HG03196 (cell line): ENCODE measurements around the gene ZBTB4.

Experiments used
- ATAC-seq: cut with Tn5 transposase; IDR thresholded peaks from one replicate; pipeline ENCODE4 v1.9.1; 2021; ENCODE audit not compliant: unreplicated experiment

ZBTB4 gene

DNA sequence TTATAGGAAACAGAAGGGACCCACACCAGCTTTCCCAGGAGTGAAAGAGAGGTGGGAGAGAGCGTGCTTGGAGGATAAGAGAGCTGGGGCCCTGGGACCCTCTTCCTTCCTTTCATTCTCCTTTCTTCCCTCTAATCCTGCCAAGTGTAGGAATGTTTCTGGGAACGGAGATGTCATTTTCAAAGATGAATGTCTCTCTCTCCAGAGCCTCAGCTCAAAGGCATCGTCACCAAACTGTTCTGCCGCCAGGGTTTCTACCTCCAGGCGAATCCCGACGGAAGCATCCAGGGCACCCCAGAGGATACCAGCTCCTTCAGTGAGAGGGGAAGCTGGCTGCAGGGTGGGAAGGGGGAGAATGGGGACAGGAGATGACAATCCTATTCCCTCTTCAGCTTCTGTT lies 38.2 kb downstream of the ZBTB4 start:
- ATAC-seq, result no peak

DNA sequence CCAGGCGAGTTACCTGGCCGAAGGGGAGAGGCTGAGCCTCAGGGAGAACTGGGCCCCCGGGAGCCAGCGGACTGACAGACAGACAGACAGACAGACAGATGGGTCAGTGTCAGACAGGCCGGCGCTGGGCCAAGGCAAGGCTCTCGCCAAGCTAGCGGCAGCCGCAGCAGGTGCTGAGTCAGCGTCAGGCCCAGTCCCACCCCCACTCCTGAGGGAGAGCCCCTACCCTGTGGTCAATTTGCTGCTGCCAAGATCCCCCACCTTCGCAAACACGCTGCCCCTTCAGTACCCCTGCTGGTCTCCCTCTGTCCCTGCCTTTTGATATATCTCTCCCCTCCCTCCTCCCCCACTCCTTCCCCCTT lies 38.6 kb downstream of the ZBTB4 start:
- ATAC-seq, result no peak

DNA sequence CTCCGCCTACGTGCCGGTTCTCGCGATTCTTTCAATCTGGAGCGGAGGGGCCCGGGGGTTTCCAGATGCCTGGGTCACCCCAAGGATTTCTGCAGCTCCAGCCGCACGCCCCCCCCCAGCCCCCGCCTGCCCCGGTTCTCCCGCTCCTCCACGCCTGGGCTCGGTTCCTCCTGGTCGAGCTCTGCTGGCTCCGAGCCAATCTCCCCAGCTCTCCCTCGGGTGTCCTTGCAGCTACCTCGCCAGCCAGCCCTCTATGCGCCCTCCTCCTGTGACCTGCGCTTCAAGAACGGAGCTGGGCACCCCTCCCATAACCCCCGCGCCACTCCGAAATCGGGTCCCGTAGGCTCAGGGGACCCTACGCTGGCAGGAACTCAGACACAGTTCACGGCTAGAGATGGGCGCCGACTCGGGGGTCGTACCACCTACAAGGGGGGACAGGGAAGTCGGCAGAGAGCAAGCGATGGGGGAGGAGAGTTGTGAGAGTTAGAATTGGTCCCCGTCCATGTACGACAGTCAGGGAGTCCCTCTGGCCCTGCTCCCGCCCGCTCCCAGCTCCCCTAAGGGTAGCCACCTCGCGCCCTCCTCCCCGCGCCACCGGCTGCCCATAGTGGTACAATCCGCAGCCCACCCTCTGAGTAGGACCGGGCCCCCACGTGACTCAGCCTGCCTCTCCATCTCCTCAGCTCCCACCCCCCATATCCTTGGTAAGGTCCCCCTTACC lies 39.2 kb downstream of the ZBTB4 start:
- ATAC-seq, result no peak

DNA sequence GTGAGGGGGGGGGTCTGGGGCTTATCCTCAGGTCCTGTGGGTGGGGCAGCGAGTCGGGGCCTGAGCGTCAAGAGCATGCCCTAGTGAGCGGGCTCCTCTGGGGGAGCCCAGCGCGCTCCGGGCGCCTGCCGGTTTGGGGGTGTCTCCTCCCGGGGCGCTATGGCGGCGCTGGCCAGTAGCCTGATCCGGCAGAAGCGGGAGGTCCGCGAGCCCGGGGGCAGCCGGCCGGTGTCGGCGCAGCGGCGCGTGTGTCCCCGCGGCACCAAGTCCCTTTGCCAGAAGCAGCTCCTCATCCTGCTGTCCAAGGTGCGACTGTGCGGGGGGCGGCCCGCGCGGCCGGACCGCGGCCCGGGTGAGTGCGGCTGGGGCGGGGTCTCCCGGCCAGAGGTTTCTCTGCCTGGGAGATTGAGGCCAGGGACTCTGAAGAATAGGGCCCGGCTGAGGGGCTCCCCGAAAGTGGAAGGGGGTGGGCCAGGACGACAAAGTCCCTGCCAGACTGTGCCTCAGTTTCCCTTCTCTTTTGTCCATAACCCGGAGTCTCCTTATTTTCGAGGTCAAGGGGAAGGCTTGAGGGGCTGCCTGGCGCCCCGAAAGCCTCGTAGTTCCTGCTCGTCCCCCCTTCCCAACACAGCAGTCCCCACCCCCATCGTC lies 39.8 kb downstream of the ZBTB4 start, which contains the start of gene FGF11:
Gene FGF11 (plus strand): TSS at position 51 of the 651 bp plus-strand sequence. CDS start 109 bp downstream, at position 160.
- ATAC-seq, result no peak

DNA sequence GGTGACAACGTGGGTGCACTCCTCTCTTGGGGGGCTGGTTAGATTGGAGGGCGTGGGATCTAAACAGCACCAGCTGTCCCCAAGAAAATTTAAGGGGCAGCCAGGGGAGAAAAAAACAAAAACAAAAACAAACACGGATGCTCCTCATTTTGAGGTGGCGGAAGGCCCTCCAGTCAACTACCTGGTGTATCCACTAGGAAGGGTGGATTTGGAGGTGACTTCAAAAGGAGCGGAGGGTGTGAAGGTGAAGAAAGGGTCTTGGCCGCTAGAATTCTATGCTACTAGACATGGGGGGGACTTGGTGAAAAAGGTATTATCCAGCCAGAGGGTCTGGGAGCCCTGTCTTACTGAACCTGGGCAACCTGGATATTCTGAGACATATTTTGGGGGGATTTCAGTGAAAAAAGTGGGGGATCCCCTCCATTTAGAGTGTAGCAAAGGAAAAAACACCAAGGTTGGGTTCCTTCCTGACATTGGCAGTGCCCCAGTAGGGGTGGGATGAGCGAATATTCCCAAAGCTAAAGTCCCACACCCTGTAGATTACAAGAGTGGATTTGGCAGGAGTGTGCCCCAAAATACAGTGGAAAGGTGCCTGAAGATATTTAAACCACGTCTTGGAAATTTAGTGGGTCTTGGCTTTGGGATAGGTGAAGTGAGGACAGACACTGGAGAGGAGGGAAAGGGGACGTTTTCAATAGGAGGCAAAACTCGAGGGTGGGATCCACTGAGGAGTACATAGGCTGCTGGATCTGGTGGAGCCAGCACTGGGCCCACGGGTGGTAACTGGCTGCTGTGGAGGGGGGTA lies 40.6 kb downstream of the ZBTB4 start:
- ATAC-seq, result no peak

DNA sequence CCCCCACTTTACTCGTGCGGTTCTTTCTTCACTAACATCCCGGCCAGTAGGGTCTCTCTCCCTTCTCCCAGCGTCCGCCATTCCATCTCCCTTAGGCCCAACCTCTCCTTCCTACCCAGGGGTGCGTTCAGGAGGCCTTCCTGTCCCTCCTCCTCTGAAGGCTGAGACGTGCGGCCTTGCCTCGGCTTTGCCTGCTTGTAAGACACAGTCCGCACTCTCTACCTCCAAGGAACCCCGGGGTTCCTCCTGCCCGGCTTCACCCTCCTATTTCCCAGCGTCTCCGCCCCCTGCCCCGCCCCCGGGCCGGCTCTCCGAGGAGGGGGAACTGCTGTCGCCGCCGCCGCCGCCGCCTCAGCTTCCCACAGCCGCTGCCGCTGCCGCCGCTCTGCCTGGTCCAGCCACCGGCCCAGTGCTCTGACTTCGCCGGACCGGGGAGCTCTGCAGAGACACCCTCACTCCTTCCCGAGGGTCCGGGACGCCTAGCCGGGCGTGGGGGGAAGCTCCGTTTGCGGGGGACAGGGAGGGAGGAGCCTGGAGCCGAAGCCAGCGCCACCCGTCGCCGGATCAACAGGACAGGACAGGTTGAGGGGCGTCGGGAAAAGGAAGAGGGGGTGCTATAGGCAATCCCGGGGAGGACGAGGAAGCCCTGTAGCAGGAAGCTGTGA lies 41.3 kb downstream of the ZBTB4 start:
- ATAC-seq, result no peak

DNA sequence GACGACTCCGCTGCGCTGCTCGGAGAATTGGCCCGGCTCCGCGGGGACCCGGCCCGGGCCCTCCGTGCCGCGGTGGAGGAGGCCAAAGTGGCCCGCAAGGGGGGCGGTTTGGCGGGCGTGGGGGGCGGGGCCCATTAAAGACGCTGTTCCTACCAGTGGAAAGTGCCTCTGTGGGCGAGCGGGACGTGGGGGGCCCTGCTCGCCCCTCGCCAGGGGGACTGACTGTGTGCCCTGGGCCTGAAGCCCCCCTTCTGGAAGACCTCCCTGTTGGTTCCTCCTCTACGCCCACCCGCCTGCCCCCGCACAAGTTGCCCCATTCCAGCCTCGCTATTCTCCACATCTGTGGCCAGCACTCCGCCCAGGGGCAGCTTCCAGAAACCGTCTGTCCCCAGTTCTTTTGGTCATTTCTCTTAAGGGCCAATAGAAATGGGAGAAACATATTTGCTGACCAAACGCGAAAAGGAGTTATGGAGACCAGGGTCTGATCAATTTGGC lies 42.0 kb downstream of the ZBTB4 start:
- no peak for ATAC-seq

DNA sequence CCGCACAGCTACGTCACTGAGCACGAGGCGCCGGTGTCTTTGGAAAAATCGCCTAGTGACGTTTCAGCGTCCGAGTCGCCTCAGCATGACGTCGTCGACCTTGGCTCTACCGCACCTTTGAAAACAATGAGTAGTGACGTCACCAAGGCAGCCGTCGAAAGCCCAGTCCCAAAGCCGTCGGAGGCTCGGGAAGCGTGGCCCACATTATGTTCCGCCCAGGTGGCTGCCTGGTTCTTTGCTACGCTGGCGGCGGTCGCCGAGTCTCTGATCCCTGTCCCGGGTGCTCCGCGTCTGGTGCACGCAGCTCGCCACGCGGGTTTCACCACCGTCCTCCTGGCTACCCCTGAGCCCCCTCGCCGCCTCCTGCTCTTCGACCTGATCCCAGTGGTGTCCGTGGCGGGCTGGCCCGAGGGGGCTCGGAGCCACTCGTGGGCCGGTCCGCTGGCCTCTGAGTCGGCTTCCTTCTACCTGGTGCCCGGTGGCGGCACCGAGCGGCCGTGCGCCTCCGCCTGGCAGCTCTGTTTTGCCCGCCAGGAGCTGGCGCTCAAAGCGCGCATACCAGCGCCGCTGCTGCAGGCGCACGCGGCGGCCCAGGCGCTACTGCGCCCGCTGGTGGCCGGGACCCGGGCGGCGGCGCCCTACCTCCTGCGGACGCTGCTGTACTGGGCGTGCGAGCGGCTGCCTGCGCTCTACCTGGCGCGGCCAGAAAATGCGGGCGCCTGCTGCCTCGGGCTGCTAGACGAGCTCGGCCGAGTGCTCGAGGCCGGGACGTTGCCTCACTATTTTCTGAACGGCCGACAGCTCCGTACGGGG lies 42.7 kb downstream of the ZBTB4 start:
- peak; percentile 30 for ATAC-seq

DNA sequence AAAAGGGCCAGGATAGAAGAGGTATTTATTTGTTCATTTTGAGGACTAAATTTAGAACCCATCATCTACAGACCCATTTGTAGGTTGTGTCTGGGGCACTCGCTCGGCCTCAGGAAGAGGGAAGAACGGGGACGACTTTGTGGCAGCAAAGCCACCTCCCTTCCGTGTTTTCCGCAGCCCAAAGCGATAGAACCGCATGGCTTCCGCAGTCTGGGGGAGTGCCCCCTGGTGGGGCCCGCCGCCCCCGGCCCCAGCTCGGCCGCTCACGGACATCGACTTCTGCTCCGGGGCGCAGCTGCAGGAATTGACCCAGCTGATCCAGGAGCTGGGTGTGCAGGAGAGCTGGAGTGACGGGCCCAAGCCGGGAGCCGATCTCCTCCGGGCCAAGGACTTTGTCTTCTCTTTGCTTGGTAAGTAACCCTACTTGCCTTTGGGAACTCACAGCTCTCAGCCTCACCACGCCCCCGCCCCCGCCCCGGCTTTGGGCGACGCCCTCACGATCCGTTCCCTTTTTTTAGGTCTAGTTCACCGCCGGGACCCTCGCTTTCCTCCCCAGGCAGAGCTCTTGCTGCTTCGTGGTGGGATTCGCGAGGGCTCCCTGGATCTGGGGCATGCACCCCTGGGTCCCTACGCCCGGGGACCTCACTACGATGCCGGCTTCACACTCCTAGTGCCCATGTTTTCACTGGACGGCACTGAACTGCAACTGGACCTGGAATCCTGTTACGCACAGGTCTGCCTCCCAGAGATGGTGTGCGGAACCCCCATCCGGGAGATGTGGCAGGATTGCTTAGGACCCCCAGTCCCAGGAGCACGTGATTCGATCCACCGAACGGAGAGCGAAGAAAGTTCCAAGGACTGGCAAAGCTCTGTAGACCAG lies 43.5 kb downstream of the ZBTB4 start:
- peak; percentile 22 for ATAC-seq

DNA sequence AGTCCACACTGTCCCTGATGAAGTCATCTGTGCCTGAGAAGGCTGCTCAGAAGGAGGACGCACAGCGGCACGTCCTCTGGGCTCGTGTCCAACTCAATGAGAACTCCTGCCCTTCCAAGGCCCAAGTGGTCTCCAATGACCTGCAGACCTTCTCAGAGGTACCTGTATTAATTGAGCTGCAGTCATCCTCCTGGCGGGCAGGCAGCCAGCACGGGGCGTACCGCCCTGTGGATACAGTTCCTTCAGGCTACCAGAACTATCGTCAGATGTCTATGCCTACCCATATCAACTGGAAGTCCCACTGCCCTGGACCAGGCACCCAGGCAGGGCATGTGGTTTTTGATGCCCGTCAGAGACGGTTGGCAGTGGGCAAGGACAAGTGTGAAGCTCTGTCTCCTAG lies 47.1 kb downstream of the ZBTB4 start:
- ATAC-seq, result no peak

DNA sequence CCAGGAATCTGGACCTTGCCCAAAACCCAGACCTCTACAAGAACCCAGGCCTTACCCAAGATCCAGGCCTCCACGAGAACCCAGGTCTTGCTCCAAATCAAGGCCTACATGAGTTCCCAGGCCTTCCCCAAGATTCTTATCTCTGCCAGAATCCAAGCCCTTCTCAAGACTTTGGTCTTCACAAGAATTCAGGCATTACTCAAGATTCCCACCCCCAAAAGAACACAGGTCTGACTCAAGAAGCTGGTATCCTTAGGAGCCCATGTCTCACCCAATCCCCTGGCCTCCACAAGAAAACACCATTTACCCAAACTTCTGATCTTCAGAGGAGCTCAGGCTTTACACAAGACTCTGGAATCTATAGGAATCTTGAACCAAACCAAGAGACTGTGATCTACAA lies 48.2 kb downstream of the ZBTB4 start:
- no peak for ATAC-seq

DNA sequence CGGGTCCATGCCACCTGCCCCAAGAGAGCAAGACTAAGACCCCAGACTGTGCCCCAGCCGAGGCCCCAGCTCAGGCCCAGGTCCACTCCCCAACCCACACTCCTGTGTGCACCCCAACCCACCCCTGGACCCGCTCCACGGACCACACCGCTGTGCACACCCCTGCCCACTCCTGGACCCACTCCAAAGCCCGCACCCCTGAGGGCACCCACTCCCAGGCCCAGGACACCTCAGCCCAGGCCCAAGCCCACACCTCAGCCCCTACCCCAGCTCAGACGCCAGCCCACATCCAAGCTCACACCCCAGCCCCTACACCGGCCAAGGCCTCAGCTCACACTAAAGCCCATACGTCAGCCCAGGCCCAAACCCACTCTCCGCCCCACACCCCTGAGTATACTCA lies 49.7 kb downstream of the ZBTB4 start:
- ATAC-seq, result no peak

DNA sequence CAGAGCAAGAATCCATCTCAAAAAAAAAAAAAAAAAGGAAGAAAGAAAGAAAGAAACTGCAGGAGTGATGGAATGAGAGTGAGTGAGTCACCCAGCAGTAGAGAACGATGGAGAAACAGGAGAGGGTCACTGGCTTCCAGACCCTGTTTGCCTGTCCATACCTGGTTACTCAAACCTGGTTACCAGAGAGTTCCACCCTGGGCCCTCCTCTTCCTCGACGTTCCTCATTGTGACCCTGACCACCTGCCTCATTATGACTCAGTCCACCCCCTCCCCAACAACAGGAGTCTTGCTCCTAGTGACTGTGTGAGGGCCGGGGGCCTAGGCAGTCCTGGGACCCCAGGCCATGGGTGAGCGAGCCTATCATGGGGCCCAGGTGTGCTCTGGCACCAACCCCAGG lies 50.9 kb downstream of the ZBTB4 start, which contains the start of gene SPEM3:
Gene SPEM3 (plus strand): TSS at position 301 of the 400 bp plus-strand sequence. CDS start 46 bp downstream, at position 347.
- ATAC-seq, result no peak

DNA sequence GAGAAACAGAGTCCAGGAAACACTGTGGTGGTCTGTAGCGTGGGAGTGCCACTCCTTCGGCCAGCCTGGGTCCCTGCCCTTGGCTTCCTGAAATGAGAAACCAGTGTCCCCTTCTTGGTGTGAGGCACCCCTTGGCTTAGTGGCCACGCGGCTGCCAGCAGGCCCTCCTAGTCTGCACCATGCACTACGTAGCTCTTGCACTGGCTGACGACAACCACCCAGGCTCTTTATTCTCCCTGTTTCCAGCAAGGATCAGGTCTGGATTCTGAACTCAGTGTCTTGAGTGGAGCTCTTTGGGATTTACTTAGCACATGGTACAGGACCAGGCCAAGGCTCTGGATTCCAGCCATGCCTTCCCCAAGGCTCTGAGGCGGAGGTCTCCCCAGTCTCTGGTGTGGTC lies 51.9 kb downstream of the ZBTB4 start:
- no peak for ATAC-seq

DNA sequence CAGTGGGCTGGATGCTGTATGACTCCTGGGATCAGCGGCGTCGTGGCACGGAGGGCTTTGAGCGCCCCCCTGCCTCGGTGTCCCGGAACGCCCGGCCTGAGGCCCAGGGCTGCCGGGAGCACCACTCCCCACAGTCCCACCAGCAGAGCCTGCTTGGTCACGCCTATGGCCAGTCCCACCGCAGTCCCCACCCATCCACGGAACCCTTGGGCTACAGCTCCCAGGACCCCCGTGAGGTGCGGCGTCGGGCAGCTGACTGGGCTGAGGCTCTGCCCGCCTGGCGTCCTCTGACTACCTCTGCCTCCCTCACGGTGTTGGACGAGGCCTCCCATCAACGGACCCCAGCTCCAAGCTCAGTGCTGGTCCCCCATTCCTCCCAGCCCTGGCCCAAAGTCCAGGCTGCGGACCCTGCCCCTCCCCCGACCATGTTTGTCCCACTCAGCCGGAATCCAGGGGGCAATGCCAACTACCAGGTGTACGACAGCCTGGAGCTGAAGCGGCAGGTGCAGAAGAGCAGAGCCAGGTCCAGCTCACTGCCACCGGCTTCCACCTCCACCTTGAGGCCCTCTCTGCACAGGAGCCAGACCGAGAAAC lies 52.4 kb downstream of the ZBTB4 start:
- no peak for ATAC-seq

DNA sequence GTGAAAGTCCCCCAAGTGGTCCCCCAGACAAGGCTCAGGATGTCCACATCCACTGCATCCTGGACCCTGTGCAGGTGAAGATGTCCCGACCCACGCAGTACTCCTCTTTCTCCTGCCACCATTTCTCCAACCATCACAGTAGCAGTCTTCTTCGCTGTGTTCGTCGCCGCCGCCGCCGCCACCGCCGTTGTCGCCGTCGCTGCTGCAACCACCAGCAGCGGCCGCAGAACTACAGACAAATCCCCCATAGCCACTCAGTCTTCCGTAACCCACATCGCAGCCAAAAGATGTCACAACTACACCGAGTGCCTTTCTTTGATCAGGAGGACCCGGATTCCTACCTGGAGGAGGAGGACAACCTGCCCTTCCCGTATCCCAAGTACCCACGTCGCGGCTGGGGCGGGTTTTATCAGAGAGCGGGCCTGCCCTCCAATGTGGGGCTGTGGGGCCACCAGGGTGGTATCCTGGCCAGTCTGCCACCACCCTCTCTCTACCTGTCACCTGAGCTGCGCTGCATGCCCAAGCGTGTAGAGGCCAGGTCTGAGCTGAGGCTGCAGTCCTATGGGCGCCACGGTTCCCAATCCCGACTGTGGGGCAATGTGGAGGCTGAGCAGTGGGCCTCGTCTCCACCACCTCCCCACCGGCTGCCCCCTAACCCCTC lies 53.1 kb downstream of the ZBTB4 start:
- no peak for ATAC-seq

DNA sequence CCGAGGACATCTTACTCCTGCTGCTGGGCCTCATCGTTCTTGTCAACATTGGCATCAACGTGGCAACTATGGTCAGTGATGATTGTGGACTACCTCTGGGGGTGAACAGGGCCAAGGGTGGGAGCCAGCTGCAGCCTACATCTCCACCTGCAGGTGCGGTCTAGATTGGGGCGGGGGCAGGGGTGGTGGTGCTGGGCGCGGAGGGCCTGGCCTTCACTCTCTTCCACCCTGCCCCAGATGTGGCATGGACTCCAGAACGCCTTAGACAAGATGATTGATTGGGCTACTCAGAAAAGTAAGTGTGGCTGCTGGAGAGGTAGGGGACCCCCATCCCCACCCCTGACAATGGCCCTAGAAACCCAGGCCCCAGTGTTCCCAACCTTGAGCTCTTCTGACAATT lies 53.7 kb downstream of the ZBTB4 start:
- ATAC-seq, result no peak

DNA sequence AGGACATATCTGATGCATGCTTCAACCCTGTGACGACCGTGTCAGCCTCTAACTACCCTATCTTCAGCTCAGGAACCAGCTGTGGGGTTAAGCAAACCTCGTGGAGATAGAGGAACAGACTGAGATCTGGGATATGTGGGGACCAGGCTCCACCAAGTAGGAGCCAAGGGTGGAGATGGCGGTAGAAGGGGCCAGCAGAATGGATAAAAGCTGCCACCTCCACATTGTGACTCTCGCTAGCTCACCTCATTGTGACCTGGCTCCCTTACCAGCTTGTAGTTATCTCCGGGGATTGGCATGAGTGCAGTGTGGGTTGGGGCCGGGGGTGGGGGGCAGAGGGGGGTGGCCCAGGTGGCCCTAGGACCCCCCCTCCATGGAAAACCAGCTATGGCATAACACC lies 54.1 kb downstream of the ZBTB4 start, which contains the start of gene SPEM2:
Gene SPEM2 (plus strand): TSS at position 301 of the 400 bp plus-strand sequence. CDS start 73 bp downstream, at position 374.
- ATAC-seq, result no peak
